ENCODE results near the gene CDX1.

The CDX1 gene

GRCh38 chr5:150196514-150196913 lies 29.9 kb downstream of the CDX1 start:
- H3K27me3 ChIP-seq (replicated peaks), result peaks cover 8% of the 10 kb centered on the region
- H3K4me3 ChIP-seq (ENCODE audit: low read depth, low read length), result no peak overlapping the region
- no peak overlapping the region for H3K27ac ChIP-seq
- no peaks in the 10 kb centered on the region for H3K36me3 ChIP-seq (replicated peaks)
- TF ChIP-seq CTCF (IDR thresholded peaks at IDR 0.05; ENCODE audit: low read depth, low read length, missing control alignments), result no peak
- DNase-seq, result no peak
- in situ Hi-C loops (cut with HindIII; ENCODE audit: low pct_ligation_motif_present, low sequenced_read_pairs), result no loop called here

GRCh38 chr5:150196986-150197385 lies 30.4 kb downstream of the CDX1 start:
- H3K36me3 ChIP-seq (replicated peaks), result no peaks in the 10 kb centered on the region

GRCh38 chr5:150197476-150197875 lies 30.9 kb downstream of the CDX1 start:
- in situ Hi-C loops (cut with HindIII; ENCODE audit: low pct_ligation_motif_present, low sequenced_read_pairs), result no loop called here
- no peak for TF ChIP-seq CTCF (IDR thresholded peaks at IDR 0.05; ENCODE audit: low read depth, low read length, missing control alignments)
- Histone ChIP-seq H3K36me3 (replicated peaks) (no peaks in the 10 kb centered on the region), H3K27ac (no peak overlapping the region), H3K27me3 (replicated peaks) (peaks cover 4% of the 10 kb centered on the region), H3K4me3 (ENCODE audit: low read depth, low read length) (no peak overlapping the region)
- no peak for DNase-seq

More at GRCh38 chr5:150196986-150197385, 30.4 kb downstream of the CDX1 start:
- TF ChIP-seq CTCF (IDR thresholded peaks at IDR 0.05; ENCODE audit: low read depth, low read length, missing control alignments), result no peak
- H3K27me3 ChIP-seq (replicated peaks), result peaks cover 8% of the 10 kb centered on the region
- in situ Hi-C loops (cut with HindIII; ENCODE audit: low pct_ligation_motif_present, low sequenced_read_pairs), result no loop called here
- H3K4me3 ChIP-seq (ENCODE audit: low read depth, low read length), result no peak overlapping the region
- DNase-seq, result no peak
- H3K27ac ChIP-seq, result no peak overlapping the region

GRCh38 chr5:150202501-150202900 lies 35.9 kb downstream of the CDX1 start:
- Histone ChIP-seq H3K27ac (no peak overlapping the region), H3K36me3 (replicated peaks) (no peaks in the 10 kb centered on the region), H3K27me3 (replicated peaks) (peaks cover 2% of the 10 kb centered on the region), H3K4me3 (ENCODE audit: low read depth, low read length) (no peak overlapping the region)
- in situ Hi-C loops (cut with HindIII; ENCODE audit: low pct_ligation_motif_present, low sequenced_read_pairs), result no loop called here
- no peak for DNase-seq
- TF ChIP-seq CTCF (IDR thresholded peaks at IDR 0.05; ENCODE audit: low read depth, low read length, missing control alignments), result no peak

- Histone ChIP-seq H3K27me3 (replicated peaks) (no peaks in the 10 kb centered on the region), H3K4me3 (ENCODE audit: low read depth, low read length) (no peak overlapping the region), H3K27ac (no peak overlapping the region), H3K36me3 (replicated peaks) (no peaks in the 10 kb centered on the region)
- no peak for DNase-seq
- TF ChIP-seq CTCF (IDR thresholded peaks at IDR 0.05; ENCODE audit: low read depth, low read length, missing control alignments), result no peak
- in situ Hi-C loops (cut with HindIII; ENCODE audit: low pct_ligation_motif_present, low sequenced_read_pairs), result no loop called here
Measured at GRCh38 chr5:150203832-150204589, 37.4 kb downstream of the CDX1 start.

GRCh38 chr5:150204590-150204960 lies 38.0 kb downstream of the CDX1 start:
- no peak for TF ChIP-seq CTCF (IDR thresholded peaks at IDR 0.05; ENCODE audit: low read depth, low read length, missing control alignments)
- Histone ChIP-seq H3K4me3 (ENCODE audit: low read depth, low read length) (no peak overlapping the region), H3K36me3 (replicated peaks) (no peaks in the 10 kb centered on the region), H3K27me3 (replicated peaks) (no peaks in the 10 kb centered on the region), H3K27ac (no peak overlapping the region)
- DNase-seq, result no peak
- in situ Hi-C loops (cut with HindIII; ENCODE audit: low pct_ligation_motif_present, low sequenced_read_pairs), result no loop called here

All from brain microvascular endothelial cell (primary cell).